PC-3 (cell line): ENCODE results near the gene PAPSS2. TPM values are rescaled to one million over a fixed set of nuclear protein-coding genes. Genes with fewer than 3 reads are reported as not detected.

Experiments
- ATAC-seq: fragments of 200-7000 bp; cut with Tn5 transposase; 2 replicates; pipeline ENCODE4 v1.9.1; 2020; ENCODE audit warnings: mild to moderate bottlenecking, moderate library complexity
- BruUV-seq: library from RNA; stranded (reverse); fragments of 400-500 nt; replicated peaks from 2 replicates; lab custom pipeline; 2021; lab: Mats Ljungman, UMichigan
- CTCF ChIA-PET: fragments of 300-600 bp; sonication (Branson Sonifier 250); formaldehyde crosslinking; loops from one replicate; lab custom pipeline; 2022; ENCODE audit warnings: antibody characterized with exemption; lab: Charles Lee
- POLR2A ChIA-PET: fragments of 300-600 bp; sonication (Branson Sonifier 250); formaldehyde crosslinking; loops from one replicate; lab custom pipeline; 2022; ENCODE audit warnings: antibody characterized with exemption; ENCODE audit not compliant: unreplicated experiment; lab: Charles Lee
- DNase-seq: peaks from one replicate; pipeline ENCODE4 v3.0.0-alpha.2; 2015
- H2AFZ ChIP-seq: fragments of 300-600 bp; sonication (generic); 2 replicates; pipeline ENCODE4 v1.6.0; 2016; ENCODE audit warnings: antibody characterized with exemption, low read length
- H3F3A ChIP-seq: fragments of 300-600 bp; sonication (generic); one replicate; pipeline ENCODE4 v1.6.0; 2017; ENCODE audit warnings: antibody characterized with exemption, low read length, control low read depth, mild to moderate bottlenecking; ENCODE audit not compliant: unreplicated experiment
- H3K27ac ChIP-seq: fragments of 300-600 bp; sonication (generic); 2 replicates; pipeline ENCODE4 v1.5.1; 2016; ENCODE audit warnings: mild to moderate bottlenecking, low read length
- H3K27me3 ChIP-seq: fragments of 300-600 bp; sonication (generic); 2 replicates; pipeline ENCODE4 v1.6.1; 2016; ENCODE audit warnings: low read length, mixed read lengths
- H3K36me3 ChIP-seq: fragments of 300-600 bp; sonication (generic); 2 replicates; pipeline ENCODE4 v1.6.1; 2016; ENCODE audit warnings: low read depth, mixed run types, low read length, mixed read lengths
- H3K4me1 ChIP-seq: fragments of 300-600 bp; sonication (generic); 2 replicates; pipeline ENCODE4 v1.5.1; 2016; ENCODE audit warnings: low read length; ENCODE audit not compliant: insufficient read depth
- H3K4me2 ChIP-seq: fragments of 300-600 bp; sonication (generic); 2 replicates; pipeline ENCODE4 v1.6.0; 2016; ENCODE audit warnings: low read length
- H3K4me3 ChIP-seq: fragments of 300-600 bp; sonication (generic); 2 replicates; pipeline ENCODE4 v1.5.1; 2016; ENCODE audit warnings: mild to moderate bottlenecking, low read length, mixed read lengths
- H3K79me2 ChIP-seq: fragments of 300-600 bp; sonication (generic); 2 replicates; pipeline ENCODE4 v1.6.1; 2017; ENCODE audit warnings: low read length, mixed read lengths
- H3K9ac ChIP-seq: fragments of 300-600 bp; sonication (generic); 2 replicates; pipeline ENCODE4 v1.6.0; 2016; ENCODE audit warnings: mild to moderate bottlenecking, low read length
- H3K9me2 ChIP-seq: fragments of 300-600 bp; sonication (generic); replicated peaks from 2 replicates; pipeline ENCODE4 v1.6.1; 2016; ENCODE audit warnings: mixed run types, low read length, mixed read lengths
- H3K9me3 ChIP-seq: fragments of 300-600 bp; sonication (generic); 2 replicates; pipeline ENCODE4 v1.6.1; 2016; ENCODE audit warnings: low read length, mixed read lengths
- H4K20me1 ChIP-seq: fragments of 300-600 bp; sonication (generic); 2 replicates; pipeline ENCODE4 v1.6.1; 2016; ENCODE audit warnings: low read length, mixed read lengths
- EZH2 ChIP-seq: fragments of 300-600 bp; sonication (generic); IDR thresholded peaks from one replicate; pipeline ENCODE4 v1.6.1; 2017; ENCODE audit warnings: antibody characterized with exemption, mild to moderate bottlenecking, low read length; ENCODE audit not compliant: unreplicated experiment
- EZH2phosphoT487 ChIP-seq: fragments of 300-600 bp; sonication (generic); IDR thresholded peaks from 2 replicates; pipeline ENCODE4 v1.6.1; 2018; ENCODE audit warnings: mild to moderate bottlenecking, antibody characterized with exemption, low read length, borderline replicate concordance
- intact Hi-C: fragments of 100-400 bp; cut with micrococcal nuclease; formaldehyde crosslinking; loops from 2 replicates; pipeline ENCODE4 v1.9.0; 2023
- total RNA-seq: library from RNA; depleted of rRNA; stranded (reverse); fragments of >200 nt; gene quantifications from 2 replicates; pipeline ENCODE4 v1.2.3, GENCODE V29; 2014
- TF ChIP-seq, protein P1 (sequence below): fragments of 300-600 bp; sonication (generic); conservative IDR thresholded peaks from 2 replicates; pipeline ENCODE4 v1.5.1; 2017; ENCODE audit warnings: antibody characterized with exemption, low read depth, mild to moderate bottlenecking, low read length

The PAPSS2 gene
- total RNA-seq, 1 experiment from 2014 or later: 16.4 TPM

DNA sequence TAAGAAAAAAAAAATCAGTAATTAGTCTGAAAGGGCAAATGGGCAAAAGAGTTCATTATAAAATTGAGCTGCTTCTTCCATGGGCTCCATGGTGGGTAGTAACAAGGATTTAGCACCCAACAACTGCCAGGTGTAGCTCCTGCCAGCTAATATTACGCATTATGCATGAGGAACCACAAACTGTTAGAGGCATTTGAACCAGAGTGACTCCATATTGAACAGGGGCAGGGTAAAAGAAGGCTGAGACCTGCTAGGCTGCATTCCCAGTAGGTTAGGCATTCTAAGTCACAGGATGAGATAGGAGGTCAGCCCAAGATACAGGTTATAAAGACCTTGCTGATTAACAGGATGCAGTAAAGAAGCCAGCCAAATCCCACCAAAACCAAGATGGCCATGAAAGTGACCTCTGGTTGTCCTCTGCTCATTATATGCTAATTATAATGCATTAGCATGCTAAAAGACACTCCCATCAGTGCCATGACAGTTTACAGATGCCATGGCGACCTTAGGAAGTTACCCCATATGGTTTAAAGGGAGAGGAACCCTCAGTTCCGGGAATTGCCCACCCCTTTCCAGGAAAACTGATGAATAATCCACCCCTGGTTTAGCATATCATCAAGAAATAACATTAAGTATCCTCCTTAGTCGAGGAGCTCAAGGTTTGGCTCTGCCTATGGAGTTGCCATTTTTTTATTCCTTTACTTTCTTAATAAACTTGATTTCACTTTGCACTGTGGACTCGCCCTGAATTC is 8.7 kb upstream of the PAPSS2 start:
- H3K36me3 ChIP-seq: no peaks in the 10 kb centered on the region
- H3F3A ChIP-seq: no peaks in the 10 kb centered on the region
- no peak overlapping the region for H2AFZ ChIP-seq
- no peak overlapping the region for H3K27ac ChIP-seq
- BruUV-seq: no TSS peak
- no peak overlapping the region for H3K4me3 ChIP-seq
- no peaks in the 10 kb centered on the region for H3K9me3 ChIP-seq
- no peak for ATAC-seq
- TF ChIP-seq EZH2 (no peak), EZH2phosphoT487 (no peak)
- TF ChIP-seq, protein P1, sequence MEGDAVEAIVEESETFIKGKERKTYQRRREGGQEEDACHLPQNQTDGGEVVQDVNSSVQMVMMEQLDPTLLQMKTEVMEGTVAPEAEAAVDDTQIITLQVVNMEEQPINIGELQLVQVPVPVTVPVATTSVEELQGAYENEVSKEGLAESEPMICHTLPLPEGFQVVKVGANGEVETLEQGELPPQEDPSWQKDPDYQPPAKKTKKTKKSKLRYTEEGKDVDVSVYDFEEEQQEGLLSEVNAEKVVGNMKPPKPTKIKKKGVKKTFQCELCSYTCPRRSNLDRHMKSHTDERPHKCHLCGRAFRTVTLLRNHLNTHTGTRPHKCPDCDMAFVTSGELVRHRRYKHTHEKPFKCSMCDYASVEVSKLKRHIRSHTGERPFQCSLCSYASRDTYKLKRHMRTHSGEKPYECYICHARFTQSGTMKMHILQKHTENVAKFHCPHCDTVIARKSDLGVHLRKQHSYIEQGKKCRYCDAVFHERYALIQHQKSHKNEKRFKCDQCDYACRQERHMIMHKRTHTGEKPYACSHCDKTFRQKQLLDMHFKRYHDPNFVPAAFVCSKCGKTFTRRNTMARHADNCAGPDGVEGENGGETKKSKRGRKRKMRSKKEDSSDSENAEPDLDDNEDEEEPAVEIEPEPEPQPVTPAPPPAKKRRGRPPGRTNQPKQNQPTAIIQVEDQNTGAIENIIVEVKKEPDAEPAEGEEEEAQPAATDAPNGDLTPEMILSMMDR: no peak
- no peak for DNase-seq
- no peaks in the 10 kb centered on the region for H3K27me3 ChIP-seq
- POLR2A ChIA-PET: interaction anchor here (0.8 kb wide), 1 partner anchor 72 kb away, joined by 4 read pairs; no protein-coding TSS in a partner anchor
- no peaks in the 10 kb centered on the region for H3K9me2 ChIP-seq
- H3K4me1 ChIP-seq: peaks cover 4% of the 10 kb centered on the region; the same call in 1 of the 2 replicates
- CTCF ChIA-PET: no interaction called here
- H3K4me2 ChIP-seq: no peak overlapping the region
- H3K9ac ChIP-seq: no peak overlapping the region
- H3K79me2 ChIP-seq: no peaks in the 10 kb centered on the region
- no peaks in the 10 kb centered on the region for H4K20me1 ChIP-seq
- intact Hi-C loops: no loop called here

DNA sequence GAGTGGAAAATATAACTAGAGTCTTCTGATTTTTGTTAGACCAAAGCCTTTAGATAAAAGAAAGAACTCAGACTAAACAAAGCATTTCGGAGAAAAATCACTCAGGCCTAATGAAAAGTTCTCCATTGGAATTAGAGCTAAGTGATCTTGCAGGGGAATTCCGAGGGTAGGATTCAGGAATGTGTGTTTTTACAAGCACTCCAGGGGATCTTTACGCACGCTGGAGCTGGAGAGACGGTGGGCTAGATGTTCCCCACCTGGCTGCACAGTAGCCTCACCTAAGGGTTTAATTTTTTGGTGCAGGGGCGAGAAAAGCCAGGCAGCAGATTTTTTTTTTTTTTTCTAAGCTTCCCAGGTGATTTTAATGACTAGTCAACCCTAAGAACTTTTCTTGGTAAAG is 7.9 kb upstream of the PAPSS2 start:
- Histone ChIP-seq H3K4me3 (no peak overlapping the region), H3K9ac (no peak overlapping the region), H3K9me3 (no peaks in the 10 kb centered on the region), H3K27ac (no peak overlapping the region), H3F3A (no peaks in the 10 kb centered on the region), H2AFZ (no peak overlapping the region), H3K4me2 (no peak overlapping the region), H3K79me2 (no peaks in the 10 kb centered on the region), H3K4me1 (peaks cover 7% of the 10 kb centered on the region), H3K9me2 (no peaks in the 10 kb centered on the region), H4K20me1 (no peaks in the 10 kb centered on the region), H3K27me3 (no peaks in the 10 kb centered on the region), H3K36me3 (no peaks in the 10 kb centered on the region; the same call in 1 of the 2 replicates)
- TF ChIP-seq EZH2phosphoT487 (no peak), EZH2 (no peak)
- TF ChIP-seq, protein P1: no peak
- ChIA-PET CTCF (no interaction called here), POLR2A (no interaction called here)
- no TSS peak for BruUV-seq
- ATAC-seq (no peak), DNase-seq (no peak)
- intact Hi-C loops: no loop called here

DNA sequence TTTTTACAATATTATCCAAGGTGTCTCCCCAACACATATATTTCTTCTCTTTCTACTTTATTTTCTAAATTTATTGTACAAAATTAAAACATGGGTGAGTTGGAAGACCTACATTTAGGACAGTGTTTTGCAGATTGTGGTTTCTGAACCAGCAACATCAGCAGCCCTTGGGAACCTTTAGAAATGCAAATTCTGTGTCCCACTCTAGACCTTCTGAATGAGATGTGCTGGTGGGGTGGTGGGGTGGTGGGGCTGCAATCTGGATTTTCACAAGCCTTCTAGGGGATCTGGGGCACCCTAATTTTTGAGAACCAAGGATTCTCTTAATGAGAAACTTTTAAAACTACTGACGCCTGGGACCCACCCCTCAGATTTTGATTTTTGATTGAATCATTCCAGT is 7.4 kb upstream of the PAPSS2 start:
- ATAC-seq (no peak), DNase-seq (no peak)
- TF ChIP-seq, protein P1: no peak
- TF ChIP-seq EZH2 (no peak), EZH2phosphoT487 (no peak)
- Histone ChIP-seq H3K27ac (no peak overlapping the region), H3K79me2 (no peaks in the 10 kb centered on the region), H2AFZ (no peak overlapping the region), H4K20me1 (no peaks in the 10 kb centered on the region), H3K4me3 (no peak overlapping the region), H3K27me3 (no peaks in the 10 kb centered on the region), H3K9ac (no peak overlapping the region), H3K36me3 (no peaks in the 10 kb centered on the region; the same call in 1 of the 2 replicates), H3F3A (no peaks in the 10 kb centered on the region), H3K4me1 (peaks cover 11% of the 10 kb centered on the region), H3K9me2 (no peaks in the 10 kb centered on the region), H3K9me3 (no peaks in the 10 kb centered on the region), H3K4me2 (no peak overlapping the region)
- ChIA-PET POLR2A (no interaction called here), CTCF (no interaction called here)
- intact Hi-C loops: no loop called here
- no TSS peak for BruUV-seq
